Measurements from ENCODE around the gene KIF25.

- TF ChIP-seq FOXA1 (IDR thresholded peaks at IDR 0.05) (no peak), RAD21 (IDR thresholded peaks at IDR 0.05) (no peak), SP1 (IDR thresholded peaks at IDR 0.05) (no peak), YY1 (IDR thresholded peaks at IDR 0.05) (no peak)
- TF ChIP-seq, protein P1, sequence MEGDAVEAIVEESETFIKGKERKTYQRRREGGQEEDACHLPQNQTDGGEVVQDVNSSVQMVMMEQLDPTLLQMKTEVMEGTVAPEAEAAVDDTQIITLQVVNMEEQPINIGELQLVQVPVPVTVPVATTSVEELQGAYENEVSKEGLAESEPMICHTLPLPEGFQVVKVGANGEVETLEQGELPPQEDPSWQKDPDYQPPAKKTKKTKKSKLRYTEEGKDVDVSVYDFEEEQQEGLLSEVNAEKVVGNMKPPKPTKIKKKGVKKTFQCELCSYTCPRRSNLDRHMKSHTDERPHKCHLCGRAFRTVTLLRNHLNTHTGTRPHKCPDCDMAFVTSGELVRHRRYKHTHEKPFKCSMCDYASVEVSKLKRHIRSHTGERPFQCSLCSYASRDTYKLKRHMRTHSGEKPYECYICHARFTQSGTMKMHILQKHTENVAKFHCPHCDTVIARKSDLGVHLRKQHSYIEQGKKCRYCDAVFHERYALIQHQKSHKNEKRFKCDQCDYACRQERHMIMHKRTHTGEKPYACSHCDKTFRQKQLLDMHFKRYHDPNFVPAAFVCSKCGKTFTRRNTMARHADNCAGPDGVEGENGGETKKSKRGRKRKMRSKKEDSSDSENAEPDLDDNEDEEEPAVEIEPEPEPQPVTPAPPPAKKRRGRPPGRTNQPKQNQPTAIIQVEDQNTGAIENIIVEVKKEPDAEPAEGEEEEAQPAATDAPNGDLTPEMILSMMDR (IDR thresholded peaks at IDR 0.05; ENCODE audit: low read depth, low read length, missing input control): no peak
- TF ChIP-seq, protein P2, sequence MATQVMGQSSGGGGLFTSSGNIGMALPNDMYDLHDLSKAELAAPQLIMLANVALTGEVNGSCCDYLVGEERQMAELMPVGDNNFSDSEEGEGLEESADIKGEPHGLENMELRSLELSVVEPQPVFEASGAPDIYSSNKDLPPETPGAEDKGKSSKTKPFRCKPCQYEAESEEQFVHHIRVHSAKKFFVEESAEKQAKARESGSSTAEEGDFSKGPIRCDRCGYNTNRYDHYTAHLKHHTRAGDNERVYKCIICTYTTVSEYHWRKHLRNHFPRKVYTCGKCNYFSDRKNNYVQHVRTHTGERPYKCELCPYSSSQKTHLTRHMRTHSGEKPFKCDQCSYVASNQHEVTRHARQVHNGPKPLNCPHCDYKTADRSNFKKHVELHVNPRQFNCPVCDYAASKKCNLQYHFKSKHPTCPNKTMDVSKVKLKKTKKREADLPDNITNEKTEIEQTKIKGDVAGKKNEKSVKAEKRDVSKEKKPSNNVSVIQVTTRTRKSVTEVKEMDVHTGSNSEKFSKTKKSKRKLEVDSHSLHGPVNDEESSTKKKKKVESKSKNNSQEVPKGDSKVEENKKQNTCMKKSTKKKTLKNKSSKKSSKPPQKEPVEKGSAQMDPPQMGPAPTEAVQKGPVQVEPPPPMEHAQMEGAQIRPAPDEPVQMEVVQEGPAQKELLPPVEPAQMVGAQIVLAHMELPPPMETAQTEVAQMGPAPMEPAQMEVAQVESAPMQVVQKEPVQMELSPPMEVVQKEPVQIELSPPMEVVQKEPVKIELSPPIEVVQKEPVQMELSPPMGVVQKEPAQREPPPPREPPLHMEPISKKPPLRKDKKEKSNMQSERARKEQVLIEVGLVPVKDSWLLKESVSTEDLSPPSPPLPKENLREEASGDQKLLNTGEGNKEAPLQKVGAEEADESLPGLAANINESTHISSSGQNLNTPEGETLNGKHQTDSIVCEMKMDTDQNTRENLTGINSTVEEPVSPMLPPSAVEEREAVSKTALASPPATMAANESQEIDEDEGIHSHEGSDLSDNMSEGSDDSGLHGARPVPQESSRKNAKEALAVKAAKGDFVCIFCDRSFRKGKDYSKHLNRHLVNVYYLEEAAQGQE (IDR thresholded peaks at IDR 0.05): no peak
- TF ChIP-seq, protein P3, sequence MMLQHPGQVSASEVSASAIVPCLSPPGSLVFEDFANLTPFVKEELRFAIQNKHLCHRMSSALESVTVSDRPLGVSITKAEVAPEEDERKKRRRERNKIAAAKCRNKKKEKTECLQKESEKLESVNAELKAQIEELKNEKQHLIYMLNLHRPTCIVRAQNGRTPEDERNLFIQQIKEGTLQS (IDR thresholded peaks at IDR 0.05): no peak
These were observed 41.8 kb downstream of the KIF25 start for GRCh38 chr6:168039301-168039700.
